KOPT-K1 (cell line): ENCODE measurements around the gene ARRDC4.

ENCODE experiments used
- H3K27ac ChIP-seq: fragments of 200-600 bp; sonication (generic); 2 replicates; pipeline ENCODE4 v1.5.1; 2016; ENCODE audit warnings: antibody characterized with exemption, mild to moderate bottlenecking, low read depth, low read length; ENCODE audit not compliant: poor library complexity, severe bottlenecking
- H3K36me3 ChIP-seq: fragments of 200-600 bp; sonication (generic); 2 replicates; pipeline ENCODE4 v1.5.1; 2017; ENCODE audit warnings: antibody characterized with exemption, mild to moderate bottlenecking, low read length, moderate library complexity; ENCODE audit not compliant: insufficient read depth
- H3K9me3 ChIP-seq: fragments of 200-600 bp; sonication (generic); 2 replicates; pipeline ENCODE4 v1.5.1; 2017; ENCODE audit warnings: antibody characterized with exemption, low read length, mild to moderate bottlenecking; ENCODE audit not compliant: insufficient read depth, poor library complexity, severe bottlenecking

ARRDC4 gene

GRCh38 chr15:97960364-97961066, at the start of gene ARRDC4:
ARRDC4 (plus strand) TSS chr15:97960703; CDS start chr15:97960862, 159 bp downstream.
- no peaks in the 10 kb centered on the region for H3K9me3 ChIP-seq
- no peak within 1 kb of the TSS for H3K27ac ChIP-seq
- no peaks in the 10 kb centered on the region for H3K36me3 ChIP-seq

GRCh38 chr15:97914711-97915110, 45.8 kb upstream of the ARRDC4 start:
- no peaks in the 10 kb centered on the region for H3K36me3 ChIP-seq

GRCh38 chr15:97915261-97915660, 45.2 kb upstream of the ARRDC4 start:
- H3K27ac ChIP-seq, result no peak overlapping the region
- no peaks in the 10 kb centered on the region for H3K9me3 ChIP-seq
- H3K36me3 ChIP-seq, result no peaks in the 10 kb centered on the region

More at GRCh38 chr15:97914711-97915110, 45.8 kb upstream of the ARRDC4 start:
- no peaks in the 10 kb centered on the region for H3K9me3 ChIP-seq
- H3K27ac ChIP-seq, result no peak overlapping the region

DNA sequence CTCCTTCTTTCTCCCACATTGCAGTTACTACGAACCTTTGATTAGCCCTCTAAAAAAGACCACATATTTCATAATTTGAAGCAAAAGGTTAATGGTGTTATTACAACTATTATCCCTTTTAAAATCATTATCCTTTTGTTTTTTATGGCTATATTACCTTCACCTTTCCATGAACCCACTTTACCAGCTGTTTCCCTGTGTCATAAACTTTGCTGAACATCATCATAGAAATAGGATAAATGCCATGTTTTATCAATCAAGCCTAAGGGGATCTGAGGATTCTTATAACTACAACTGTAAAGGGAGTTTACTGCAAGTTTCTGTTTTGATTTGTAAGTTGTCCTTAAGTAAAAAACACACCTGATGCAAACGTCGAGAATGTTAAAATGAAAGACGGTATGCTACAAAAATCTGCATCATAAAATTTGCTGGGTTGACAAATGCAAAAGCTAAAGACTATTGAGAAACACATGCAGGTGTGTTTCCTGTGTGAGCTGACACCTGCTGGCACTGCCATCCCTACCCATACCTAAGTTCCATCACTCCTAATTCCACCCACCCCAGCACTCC, 39.1 kb upstream of the ARRDC4 start:
- Histone ChIP-seq H3K27ac (no peak overlapping the region), H3K9me3 (peaks cover 10% of the 10 kb centered on the region), H3K36me3 (no peaks in the 10 kb centered on the region)

DNA sequence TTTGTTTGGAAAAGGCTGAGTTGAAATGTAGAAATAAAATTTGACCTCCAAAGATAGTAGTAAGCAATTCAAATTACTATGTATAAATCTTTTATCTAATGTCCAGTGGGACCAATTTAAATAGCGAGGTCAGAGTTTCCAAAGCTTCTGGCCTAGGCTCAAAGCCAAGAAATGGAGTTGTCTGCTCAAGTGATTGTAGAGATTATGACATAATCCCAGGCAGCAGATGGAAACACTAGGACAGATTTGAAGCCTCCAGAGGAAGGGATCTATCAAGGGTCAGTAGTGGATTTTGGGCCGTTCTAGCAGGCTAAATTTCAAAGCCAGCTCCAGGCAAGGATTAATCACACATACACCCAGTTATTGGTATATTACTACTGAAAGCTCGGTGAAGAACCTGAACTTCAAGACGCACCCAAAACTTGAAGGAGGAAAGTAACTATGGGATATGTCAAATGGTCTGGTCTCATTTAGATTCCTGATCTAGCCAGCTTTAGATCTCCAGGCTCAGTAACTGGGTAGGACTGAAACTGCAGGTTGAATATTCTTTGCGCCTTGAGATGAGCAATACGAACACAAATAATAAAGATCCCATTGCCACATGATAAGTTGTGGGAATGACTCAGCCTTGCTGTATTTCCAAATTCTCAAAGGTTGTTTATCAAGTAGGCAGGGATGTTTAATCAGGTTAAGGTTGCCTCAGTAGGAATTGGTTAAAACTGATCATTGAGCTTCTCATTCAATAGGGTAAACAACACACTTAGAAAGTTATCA, 30.9 kb upstream of the ARRDC4 start:
- H3K36me3 ChIP-seq, result no peaks in the 10 kb centered on the region
- H3K9me3 ChIP-seq, result peaks cover 14% of the 10 kb centered on the region
- no peak overlapping the region for H3K27ac ChIP-seq

GRCh38 chr15:97930230-97930629, 30.3 kb upstream of the ARRDC4 start:
- Histone ChIP-seq H3K9me3 (peaks cover 14% of the 10 kb centered on the region), H3K36me3 (no peaks in the 10 kb centered on the region), H3K27ac (no peak overlapping the region)

DNA sequence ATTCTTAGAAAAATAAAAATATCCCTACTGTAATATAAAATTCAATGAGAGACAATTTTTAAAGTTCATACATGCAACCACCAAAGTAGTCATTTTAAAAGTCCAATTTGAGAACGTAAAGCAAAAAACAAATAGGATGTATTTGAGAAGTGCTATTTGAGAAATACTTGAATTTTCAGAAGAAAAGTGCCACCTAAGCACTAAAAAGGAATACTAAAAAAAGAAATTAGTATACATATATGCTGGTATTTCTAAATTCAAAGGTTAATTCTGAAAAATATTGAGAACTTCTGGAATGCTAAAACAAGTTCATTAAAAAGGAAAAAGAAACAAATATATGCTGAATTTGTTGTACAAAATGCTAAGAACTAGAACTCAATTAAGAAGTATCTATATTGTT, 29.2 kb upstream of the ARRDC4 start:
- H3K9me3 ChIP-seq, result peaks cover 14% of the 10 kb centered on the region
- H3K36me3 ChIP-seq, result no peaks in the 10 kb centered on the region
- H3K27ac ChIP-seq, result no peak overlapping the region

- no peaks in the 10 kb centered on the region for H3K36me3 ChIP-seq
- peaks cover 14% of the 10 kb centered on the region for H3K9me3 ChIP-seq
Observed at GRCh38 chr15:97933589-97933988, 26.9 kb upstream of the ARRDC4 start.

DNA sequence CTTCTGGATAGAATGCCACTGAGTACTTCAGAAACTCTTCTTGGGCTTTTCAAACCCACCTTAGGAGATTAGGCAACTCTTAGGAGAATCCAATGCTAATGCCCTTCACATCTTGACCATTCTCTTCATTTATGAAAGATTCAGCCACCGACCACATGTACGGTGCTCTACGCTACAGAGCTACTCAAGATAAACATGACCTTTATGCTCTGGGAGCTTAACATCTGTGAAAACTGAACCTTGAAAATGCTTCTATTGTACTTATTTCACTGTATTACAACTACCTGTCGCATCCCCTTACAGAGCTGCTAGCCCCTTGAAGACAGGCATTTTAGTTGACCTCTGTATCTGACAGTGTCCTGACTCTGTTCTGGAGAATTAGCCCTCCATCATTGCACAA, 19.5 kb upstream of the ARRDC4 start:
- Histone ChIP-seq H3K9me3 (no peaks in the 10 kb centered on the region), H3K27ac (no peak overlapping the region), H3K36me3 (no peaks in the 10 kb centered on the region)

More at GRCh38 chr15:97933589-97933988, 26.9 kb upstream of the ARRDC4 start:
- H3K27ac ChIP-seq, result no peak overlapping the region

- Histone ChIP-seq H3K9me3 (no peaks in the 10 kb centered on the region), H3K36me3 (no peaks in the 10 kb centered on the region), H3K27ac (no peak overlapping the region)
Observed at GRCh38 chr15:97941572-97941971, 18.9 kb upstream of the ARRDC4 start.

DNA sequence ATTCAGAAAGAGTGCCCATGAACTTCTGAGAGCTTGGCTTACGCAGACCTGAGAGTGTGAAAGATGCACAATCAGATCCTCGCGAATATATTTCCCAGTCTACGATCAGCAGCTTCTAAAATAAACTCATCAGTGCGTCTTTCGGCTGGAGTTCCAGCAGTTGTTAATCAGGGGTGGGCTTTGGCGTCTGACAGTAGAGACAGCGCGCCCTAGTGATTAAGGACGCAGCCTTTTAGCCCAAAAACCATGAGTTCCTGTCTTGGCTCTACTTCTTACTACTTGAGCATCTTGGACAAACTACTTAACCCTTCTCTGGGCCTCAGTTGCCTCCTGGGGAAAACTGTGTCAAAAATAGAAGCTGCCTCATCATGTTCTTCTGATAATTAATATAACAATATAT, 15.8 kb upstream of the ARRDC4 start:
- no peaks in the 10 kb centered on the region for H3K36me3 ChIP-seq
- H3K27ac ChIP-seq, result no peak overlapping the region
- no peaks in the 10 kb centered on the region for H3K9me3 ChIP-seq

DNA sequence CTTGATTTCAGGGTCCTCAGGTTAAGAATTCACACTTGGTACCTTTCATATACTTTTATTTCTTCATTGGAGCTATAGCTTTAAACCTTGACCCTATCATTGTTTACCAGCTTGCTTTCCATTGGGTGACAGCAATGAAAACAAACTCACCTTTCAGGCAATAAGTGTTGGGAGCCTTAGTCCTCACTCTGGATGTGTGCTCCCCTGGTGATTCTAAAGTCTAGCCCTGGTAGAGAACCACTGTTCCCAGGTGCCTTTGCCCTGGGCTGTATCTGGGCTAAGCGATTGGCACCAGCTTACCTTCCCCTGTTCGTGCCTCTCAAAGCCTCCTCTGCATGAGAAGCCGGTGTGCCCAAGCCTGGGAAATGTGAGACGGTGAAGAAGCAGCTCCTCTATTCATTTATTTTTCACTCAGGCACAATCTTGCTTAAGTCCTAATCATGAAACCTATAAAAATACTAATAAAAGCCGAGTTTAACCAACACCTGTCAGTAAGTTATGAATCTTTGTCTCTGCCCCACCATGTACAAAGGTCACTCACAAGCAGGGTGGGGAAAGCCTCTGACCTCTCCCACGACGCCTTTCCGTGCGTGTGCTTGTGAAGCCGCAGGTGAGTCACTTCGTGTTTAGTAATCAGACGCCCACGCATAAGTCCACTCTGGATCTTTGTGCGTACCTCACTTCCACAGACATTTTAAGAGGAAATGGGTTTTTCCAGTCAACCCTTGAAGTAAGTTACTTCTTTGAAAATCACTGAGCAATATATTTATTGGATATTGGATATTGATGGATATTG, 12.8 kb upstream of the ARRDC4 start:
- no peaks in the 10 kb centered on the region for H3K36me3 ChIP-seq
- H3K9me3 ChIP-seq, result no peaks in the 10 kb centered on the region
- H3K27ac ChIP-seq, result no peak overlapping the region

GRCh38 chr15:97953254-97953653, 7.2 kb upstream of the ARRDC4 start:
- Histone ChIP-seq H3K27ac (no peak overlapping the region), H3K9me3 (no peaks in the 10 kb centered on the region), H3K36me3 (no peaks in the 10 kb centered on the region)

GRCh38 chr15:97953748-97954147, 6.8 kb upstream of the ARRDC4 start:
- Histone ChIP-seq H3K9me3 (no peaks in the 10 kb centered on the region), H3K36me3 (no peaks in the 10 kb centered on the region), H3K27ac (no peak overlapping the region)

DNA sequence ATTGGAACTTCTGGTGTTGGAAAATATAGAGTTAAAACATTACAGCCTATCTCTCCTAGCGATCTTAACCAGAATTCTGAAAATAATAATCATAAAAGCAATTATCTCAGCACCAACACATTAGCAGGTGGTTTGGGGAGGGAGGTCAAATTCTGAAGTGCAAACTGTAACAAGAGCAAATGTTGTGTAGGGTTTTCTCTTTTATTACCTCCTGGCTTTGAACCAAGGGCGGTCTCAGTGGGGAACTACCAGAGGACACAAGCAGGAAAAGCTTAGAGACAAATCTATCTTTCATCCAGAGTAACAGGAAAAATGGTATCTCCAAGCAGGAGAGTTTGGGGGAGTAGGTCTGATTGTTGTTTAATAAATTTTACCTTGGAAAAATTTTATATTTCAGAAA, 5.5 kb upstream of the ARRDC4 start:
- Histone ChIP-seq H3K36me3 (no peaks in the 10 kb centered on the region), H3K9me3 (no peaks in the 10 kb centered on the region), H3K27ac (no peak overlapping the region)
